T-helper 2 cell treated with Interferon-gamma antibody and Interleukin-4, amounts not matched to agents 100 ng/mL and 5 ng/mL, for 36 hours (primary cell): Measurements from ENCODE around the gene RASGEF1C. TPM values are rescaled to one million over a fixed set of nuclear protein-coding genes. Genes with fewer than 3 reads are reported as not detected.
"Not testable (repeated sequence)": the region's sequence is repeated elsewhere in the genome, so short reads cannot be mapped to it uniquely, and the experiment has no call there.

ENCODE experiments used
- intact Hi-C: fragments of 100-400 bp; cut with micrococcal nuclease; formaldehyde crosslinking; loops from one replicate; pipeline ENCODE4 v1.15.1; 2023
- total RNA-seq: library from RNA; stranded (reverse); gene quantifications from 2 replicates; pipeline ENCODE4 v1.2.3, GENCODE V29; 2022

Gene RASGEF1C
- total RNA-seq, 1 donor from 2014 or later: not detected

DNA sequence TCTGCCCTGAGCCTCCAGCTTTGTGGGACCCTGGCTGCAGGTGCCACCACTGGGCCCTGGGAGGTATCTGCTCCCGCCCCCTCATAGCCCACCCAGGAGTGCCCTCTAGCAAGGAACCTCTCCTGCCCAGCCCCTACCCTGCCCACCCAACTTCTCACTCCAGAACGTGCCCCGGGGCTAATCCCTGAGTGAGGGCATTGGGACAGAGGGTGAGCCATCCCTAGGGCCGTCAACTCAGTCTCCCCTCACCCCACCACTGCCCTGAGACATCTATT lies 2.7 kb upstream of the RASGEF1C start:
- intact Hi-C loops: no loop called here

DNA sequence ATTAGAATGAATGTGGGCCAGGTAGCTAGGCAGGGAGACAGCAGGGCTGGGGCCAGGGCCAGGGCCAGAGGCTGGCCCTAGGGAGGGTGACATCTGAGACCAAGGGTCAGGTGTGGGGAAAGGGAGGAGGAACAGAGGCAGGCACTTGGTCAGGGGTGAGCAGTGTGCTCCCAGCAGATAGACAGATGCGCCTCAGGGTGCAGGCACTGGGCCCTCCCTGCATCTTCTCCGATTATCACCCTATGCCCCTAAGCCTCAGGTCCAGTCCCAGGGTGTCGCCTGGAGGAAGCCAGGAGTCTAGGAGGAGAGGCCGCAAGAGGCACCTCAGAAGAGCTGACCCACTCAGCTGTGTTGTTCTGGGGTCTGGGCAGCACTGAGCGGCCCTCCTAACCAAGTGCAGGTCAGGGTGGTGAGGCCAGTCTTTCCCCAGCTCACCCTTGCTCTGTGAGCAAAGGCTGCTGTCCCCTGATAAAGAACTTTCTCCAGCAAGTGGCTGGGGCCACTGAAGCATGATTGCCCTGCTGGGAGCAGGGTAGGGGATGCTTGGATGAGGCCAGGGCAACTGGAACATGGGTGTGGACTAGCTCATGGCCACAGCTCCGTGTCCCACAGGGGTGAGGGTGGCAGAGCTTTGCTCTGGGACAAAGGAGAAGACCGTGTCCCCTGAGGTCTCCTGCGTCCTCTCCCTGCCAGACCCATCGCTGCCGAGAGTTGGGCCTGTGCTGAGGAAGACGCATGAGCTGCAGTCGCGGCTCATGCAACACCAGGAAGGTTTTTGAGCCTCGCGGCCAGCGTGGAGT lies 2.1 kb upstream of the RASGEF1C start:
- intact Hi-C loops: no loop called here

DNA sequence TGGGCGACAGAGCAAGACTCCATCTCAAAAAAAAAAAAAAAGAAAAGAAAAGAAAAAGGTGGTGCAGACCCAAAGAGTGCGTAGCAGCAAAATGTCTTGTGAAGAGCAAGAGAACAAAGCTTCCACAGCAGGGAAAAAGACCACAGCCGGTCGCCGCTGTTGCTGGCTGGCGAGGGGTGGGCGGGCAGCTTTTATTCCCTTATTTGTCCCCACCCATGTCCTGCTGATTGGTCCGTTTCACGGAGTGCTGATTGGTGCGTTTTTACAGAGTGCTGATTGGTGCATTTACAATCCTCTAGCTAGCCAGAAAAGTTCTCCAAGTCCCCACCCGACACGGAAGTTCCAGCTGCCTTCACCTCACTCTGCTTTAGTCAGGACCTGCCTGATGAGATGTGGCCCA lies 1.1 kb upstream of the RASGEF1C start:
- intact Hi-C loops: not testable (repeated sequence)

DNA sequence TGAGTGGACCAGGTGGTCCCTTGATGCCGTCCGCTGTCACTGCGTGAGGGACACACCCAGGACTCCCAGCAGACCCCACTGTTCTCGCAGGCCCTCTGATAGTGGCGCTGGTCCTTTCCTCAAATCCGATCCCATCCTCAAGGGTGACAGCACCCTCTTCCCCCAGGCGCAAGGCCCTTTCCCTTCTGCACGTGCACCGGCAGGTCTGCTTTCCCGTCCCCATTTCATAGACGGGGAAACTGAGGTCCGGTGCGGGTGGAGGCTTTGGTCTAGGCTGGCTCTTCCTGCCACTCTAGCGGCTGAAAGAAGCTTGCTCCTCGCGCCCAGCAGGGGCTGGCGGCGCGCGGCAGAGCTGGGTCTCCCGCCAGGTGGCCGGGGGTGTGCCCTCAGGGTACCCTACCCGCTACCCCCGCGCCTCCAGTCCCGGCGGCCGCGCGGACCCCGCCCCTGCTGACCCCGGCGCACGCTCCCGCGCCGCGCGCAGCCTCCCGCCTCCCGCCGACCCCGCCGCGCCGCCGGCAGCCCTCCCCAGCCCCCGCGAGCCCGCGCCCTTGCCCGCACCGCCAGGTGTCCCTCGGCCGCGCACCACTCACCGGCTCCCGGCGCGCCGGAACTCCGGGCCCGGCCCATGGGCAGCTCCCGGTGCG lies 453 bp downstream of the RASGEF1C start:
- intact Hi-C loops: loop anchor here (10.0 kb wide), 1 partner anchor 116 kb away; no protein-coding TSS in a partner anchor

DNA sequence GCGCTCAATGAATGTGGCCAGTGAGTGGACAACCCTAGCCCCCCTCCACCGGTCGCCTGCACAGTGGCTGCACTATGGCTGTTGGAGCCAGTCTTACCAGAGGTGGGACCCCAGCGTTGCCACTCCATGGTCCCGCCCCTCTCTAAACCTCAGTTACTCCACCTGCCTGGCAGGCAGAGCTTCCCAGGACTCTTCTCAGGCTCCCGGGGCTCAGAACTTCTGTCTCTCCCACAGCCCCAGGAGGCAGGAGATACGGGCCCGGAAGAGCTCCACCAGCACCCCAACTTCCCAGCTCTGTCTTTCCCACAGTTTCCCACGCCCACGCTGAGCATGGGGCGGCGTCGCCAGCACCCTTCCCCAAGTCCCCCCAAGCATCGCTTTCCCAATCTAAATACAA lies 975 bp downstream of the RASGEF1C start:
- intact Hi-C loops: loop anchor here (10.0 kb wide), 1 partner anchor 117 kb away; no protein-coding TSS in a partner anchor

DNA sequence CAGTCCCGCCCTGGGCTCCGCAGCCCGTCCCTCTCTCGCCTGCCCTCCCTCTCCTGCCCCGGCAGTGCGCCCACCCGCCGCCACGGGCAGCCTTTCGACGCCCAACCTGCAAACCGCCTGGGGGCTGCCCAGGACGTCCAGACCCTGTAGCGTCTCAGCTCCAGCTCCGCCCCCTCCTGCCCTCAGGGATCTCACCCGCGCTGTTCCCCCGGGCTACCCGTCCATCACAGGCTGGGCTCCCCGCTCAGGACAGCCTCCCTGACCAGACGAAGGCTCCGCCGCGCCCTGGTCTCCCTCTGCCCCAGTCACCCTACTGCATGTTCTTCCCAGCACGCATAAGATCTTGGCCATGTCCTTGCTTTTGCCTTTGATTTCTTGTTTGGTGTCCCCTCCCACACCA lies 1.4 kb downstream of the RASGEF1C start:
- intact Hi-C loops: loop anchor here (10.0 kb wide), 1 partner anchor 117 kb away; no protein-coding TSS in a partner anchor

DNA sequence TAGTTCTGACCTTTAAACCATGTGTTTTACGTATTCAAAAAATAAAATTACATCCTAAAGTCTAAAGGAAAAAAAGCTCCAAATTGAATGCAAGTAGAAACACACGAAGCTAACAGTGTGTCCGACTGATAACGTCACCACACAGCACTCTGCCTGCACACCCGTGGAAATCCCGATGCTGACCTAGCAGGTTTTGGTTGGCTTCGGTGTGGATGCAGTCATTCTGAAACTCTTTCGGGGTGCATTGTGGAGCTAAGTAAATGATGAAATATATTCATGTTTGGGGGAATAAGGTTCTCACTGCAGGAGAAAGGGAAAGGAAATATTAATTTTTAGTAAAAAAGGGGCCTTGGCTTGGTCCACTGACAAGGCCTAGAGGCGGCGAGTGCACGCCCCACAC lies 2.0 kb downstream of the RASGEF1C start:
- intact Hi-C loops: loop anchor here (10.0 kb wide), 1 partner anchor 118 kb away; no protein-coding TSS in a partner anchor

DNA sequence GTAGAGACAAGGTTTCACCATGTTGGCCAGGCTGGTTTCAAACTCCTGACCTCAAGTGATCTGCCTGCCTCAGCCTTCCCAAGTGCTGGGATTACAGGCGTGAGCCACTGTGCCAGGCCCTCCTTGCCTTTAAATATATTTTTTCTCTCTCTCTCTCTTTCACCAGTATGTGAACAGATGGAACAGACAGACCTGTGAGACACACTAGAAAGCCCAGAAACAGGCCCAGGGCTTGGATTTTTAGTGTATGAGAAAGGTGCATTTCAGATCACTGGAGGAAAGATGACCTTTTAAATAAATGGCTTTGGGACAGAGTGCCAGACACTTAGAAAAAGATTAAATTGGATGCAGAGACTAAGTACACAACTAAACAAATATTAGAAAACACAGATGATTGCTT lies 3.1 kb downstream of the RASGEF1C start:
- intact Hi-C loops: loop anchor here (10.0 kb wide), 1 partner anchor 119 kb away; no protein-coding TSS in a partner anchor

DNA sequence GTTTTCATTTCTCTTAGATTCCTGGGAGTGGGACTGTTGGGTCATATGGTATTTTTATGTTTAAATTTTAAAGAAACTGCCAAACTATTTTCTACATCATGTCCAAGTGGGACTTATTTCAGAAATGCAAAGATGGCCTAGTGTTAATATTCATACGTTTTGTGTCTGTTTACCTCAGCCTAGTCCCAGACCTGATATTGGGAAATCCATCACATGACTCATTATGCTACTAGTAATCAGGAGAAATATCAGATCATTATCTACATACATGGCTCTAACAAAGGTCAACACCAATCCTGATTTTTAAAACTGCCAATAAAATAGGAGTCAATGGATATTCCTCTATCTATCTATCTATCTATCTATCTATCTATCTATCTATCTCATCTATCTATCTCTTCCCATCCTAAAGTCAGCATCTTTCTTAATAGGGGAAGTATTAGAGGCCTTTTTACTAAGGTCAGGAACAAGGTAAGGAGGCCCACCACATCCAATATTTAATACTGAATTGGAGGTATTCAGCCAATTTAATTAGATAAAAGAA lies 4.7 kb downstream of the RASGEF1C start:
- intact Hi-C loops: loop anchor here (10.0 kb wide), 1 partner anchor 120 kb away; no protein-coding TSS in a partner anchor

DNA sequence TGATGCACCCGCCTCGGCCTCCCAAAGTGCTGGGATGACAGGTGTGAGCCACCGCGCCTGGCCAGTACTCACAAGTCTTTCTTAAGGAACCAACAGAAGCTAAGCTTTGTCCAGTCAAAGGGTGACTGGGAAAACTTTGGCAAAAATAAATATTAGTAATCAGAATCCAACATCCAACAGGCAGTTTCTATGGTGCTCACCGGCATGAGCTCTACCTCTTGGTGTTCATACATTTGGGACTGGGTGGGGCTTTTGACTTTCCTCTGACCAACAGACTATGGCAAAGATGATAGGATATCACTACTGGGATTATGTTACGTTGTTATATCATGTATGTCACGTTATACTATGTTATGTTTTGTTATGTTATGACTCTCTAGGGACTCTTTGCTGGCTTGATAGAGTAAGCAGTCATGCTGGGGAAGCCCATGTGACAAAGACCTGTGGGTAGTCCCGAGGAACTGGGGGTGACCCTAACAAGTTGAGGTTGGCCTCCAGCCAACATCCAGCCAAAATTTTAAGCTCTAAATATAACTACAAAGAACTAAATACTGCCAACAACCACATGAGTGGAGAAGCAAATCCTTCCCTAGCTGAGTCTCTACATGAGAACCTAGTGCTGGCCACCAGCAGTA lies 6.0 kb downstream of the RASGEF1C start:
- intact Hi-C loops: loop anchor here (10.0 kb wide), 1 partner anchor 122 kb away; no protein-coding TSS in a partner anchor

DNA sequence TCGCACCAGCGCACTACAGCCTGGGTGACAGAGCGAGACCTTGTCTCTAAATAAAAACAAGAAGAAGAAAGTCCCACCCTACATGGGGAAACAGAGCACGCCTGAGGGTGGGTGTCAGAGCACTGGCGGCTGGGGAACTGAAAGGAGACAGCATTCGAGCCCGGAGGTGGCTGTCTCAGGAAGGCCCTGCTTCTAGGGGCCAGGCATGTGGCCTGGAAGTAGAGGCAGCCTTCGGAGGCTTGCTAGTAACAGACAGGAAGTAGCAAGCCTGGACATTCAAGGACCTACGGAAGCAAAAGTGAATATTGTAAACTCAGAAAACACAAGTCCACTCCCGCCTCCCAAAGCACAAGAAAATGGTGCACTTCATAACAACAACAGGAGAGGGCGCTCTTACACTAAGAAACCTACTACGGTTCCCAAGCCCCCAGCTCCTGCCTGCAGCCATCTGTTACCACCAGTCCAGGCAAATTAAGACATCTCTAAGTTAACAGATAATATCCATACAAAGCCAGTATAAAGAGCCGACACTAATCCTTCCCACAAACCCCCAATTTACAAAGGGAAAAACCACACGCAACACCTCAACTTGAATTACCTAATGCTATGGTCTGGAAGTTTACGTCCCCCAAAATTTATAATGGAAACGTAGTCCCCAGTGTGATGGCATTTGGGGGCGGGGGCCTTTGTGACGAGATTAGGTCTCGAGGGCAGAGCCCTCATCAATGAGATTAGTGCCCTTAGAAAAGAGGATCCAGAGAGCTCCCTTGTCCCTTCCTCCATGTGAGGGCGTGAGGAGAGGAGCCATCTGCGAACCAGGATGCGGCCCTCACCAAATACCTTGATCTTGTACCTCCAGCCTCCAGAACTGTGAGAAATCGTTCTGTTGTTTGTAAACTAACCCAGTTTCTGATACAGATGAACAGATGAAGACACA lies 7.7 kb downstream of the RASGEF1C start:
- intact Hi-C loops: loop anchor here (10.0 kb wide), 1 partner anchor 123 kb away; no protein-coding TSS in a partner anchor

DNA sequence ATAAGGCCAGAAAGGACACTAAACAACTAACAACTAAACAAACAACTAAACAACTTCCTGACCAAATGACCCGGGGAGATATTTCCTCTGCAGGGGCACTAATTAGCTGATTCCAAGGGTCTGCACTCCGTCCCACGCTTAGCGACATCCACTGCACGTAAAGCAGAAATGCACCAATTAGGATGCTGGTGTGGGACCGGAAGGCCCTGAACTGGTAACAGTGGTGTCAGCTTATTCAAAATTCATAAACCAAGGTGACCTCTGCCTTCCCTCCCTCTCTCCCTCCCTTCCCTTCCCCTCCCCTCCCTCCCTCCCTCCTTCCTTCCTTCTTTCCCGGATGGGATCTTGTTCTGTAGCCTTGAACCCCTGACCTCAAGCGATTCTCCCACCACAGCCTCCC lies 9.6 kb downstream of the RASGEF1C start:
- intact Hi-C loops: no loop called here

DNA sequence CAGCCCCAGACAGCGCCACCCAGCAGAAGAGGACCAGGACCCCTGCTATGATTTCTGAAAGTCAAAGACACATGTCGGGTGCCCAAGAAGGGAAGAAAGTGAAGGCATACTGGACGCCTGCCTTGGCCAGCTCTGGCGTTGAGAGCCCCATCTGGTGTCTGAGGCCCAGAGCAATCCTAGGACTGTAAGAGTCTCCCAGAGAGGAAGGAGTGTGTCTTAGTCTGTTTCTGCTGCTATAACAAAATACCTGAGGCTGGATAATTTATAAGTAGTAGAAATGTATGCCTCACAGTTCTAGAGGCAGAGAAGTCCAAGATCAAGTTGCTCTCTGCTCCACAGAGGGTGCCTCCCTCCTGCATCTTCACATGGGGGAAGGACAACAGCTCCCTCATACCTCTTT lies 10.8 kb downstream of the RASGEF1C start:
- intact Hi-C loops: no loop called here

DNA sequence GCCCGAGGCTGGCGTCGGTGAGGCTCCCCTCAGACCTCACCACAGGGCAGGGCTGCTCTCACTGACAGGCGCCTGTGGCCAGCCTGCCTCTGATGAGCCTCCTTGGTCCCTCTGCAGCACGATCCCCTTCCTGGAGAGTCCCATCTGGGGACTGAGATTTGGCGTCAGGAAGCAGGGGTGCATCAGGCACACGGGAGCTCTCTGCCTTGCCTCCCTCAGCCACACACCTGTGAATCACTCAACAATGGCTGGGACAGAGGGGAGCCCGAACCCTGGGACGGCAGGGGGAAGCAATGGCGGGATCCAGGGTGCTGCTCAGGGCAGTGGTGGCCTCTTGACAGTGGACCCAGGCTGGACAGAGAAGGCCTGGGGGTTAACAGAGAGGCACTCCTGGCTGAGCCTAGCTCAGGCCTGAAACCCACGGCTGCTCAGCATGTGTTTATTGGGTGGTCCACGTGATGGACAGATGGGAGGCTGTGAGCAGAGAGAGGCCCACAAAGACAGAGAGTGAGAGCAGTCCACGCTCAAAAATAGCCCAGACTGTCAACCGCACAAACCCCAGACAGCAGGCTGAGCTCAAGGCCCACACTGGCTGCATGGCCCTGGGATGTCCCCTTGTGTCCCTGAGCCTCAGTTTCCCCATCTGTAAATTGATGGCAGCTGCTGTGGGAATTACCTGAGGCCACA lies 11.9 kb downstream of the RASGEF1C start:
- intact Hi-C loops: no loop called here

DNA sequence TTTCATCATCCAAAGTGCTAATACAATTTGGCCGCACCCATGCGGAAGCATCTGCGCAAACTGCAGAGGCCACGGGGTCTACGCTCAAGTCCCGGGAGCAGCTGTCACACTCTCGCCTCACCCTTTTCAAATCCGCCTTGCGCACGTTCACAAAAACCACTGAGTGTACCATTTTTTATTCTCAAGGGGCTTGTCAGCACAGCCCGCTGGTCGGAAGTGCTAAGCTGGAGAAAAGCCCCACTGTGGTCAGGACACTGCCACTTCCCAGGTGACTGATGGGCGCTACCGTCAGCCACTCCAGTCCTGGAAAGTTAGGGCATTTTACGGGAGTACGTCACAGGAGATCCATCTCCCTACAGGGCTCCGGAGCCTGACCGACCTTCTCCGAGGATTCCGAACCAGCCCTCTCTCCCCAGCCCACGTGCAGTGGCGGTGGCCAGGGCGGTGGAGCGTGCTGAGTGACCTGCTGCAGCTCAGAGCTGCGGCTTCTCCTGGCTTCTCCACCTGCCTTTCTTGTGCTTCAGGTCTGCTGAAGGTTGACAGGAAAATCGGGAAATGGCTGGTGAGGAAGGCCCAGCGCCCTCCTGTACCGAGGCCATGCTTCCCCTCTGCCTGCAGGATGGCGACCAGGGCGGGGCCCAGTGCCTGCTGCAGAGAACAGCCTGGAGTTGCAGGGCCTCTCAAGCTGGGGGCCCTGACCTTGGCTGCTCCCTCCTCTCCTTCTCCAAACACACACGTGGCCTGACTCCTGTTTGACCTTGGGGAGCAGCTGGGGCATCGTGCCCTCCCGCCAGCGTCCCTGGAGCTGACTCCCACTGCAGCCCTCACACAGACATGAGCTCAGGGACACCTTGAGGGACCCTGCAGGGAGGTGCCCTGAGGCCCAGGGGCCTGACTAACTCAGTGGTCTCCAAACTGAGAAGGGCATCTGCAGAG lies 14.3 kb downstream of the RASGEF1C start:
- intact Hi-C loops: no loop called here

DNA sequence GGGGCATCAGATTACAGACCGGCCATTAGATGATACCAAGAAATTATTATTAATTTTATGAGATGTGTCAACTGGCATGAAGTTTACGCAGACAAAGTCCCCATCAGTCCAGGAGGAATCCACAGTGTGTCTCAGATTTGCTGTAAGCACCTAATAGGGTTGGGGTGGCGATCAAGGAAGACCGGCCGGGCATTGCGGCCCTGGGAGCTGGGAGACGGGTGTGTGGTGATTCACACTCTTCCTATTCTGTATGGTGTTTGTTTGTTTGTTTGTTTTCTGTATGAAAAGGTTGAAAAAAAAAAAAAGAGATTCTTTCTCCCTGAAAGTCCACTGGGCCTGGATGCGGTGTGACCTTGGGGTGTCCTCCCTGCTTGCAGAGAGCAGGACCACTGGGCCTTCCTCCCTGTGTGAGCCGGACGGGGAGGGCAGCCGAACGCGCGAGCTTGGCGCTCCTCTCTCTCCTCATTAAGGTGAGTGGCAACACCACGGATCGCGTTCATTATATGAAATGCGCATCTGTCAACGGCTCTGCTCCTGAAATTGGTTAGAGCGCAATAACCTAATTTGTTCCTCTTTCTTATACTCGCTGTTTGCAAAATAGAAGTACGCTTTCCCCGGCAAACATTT lies 15.1 kb downstream of the RASGEF1C start:
- intact Hi-C loops: no loop called here

DNA sequence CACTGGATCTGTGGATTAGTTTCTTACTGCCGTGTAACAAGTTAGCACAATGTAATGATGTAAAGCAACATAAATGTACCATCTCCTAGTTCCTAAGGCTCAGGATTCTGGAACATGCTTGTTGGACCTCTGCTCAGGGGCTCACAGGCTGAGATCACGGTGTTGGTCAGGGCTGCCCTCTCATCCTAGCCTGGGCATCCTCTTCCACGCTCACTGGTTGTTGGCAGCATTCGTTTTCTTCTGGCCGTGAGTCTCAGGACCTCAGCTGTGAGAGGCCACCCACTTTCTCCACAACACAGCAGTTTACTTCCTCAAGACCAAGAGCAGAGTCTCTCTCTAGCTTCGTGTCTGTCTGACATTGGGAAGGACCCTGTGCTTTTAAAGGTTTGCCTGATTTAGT lies 17.3 kb downstream of the RASGEF1C start:
- intact Hi-C loops: no loop called here

DNA sequence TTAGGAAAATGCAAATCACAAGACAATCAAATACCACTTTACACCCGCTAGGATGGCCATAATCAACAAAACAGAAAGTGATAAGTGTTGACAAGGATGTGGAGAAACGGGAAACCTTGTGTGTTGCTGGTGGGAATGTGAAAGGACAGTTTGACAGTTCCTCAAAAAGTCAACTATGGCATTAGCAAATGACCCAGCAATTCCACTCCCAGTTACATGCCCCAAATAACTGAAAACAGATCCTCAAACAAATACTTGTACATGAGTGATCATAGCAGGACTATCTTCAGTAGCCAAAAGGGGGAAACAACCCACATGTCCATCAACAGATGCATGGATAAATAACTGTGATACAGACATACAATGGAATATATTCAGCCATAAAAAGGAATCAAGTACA lies 21.2 kb downstream of the RASGEF1C start:
- intact Hi-C loops: no loop called here

DNA sequence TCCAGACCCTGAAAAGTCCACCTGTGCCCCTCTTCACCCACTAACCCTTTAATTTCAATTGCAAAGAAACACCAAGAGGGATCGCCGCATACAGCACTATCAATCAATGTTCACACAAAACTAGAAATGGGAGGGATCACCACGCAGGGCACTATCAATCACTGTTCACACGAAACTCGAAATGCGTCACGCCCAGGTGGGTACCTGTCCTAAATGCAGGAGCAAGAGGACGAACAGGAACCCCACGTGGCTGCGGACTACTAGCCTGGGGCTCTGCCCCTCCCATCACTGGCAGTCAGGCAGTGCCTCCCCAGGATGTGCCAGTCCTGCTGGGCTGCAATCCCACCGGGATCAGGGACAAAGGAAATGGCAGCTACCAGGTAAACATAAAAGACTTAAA lies 28.2 kb downstream of the RASGEF1C start:
- intact Hi-C loops: no loop called here
